HCT116 (cell line): ENCODE measurements around the gene PARVB. TPM values are rescaled to one million over a fixed set of nuclear protein-coding genes. Genes with fewer than 3 reads are reported as not detected.

Experiments
- ATAC-seq: fragments of 200-7000 bp; cut with Tn5 transposase; 2 replicates; pipeline ENCODE4 v1.9.1; 2020; ENCODE audit warnings: mild to moderate bottlenecking, moderate library complexity
- BruUV-seq: library from RNA; stranded (reverse); fragments of 400-500 nt; replicated peaks from 2 replicates; lab custom pipeline; 2021; lab: Mats Ljungman, UMichigan
- CTCF ChIA-PET: fragments of 300-600 bp; sonication (Branson Sonifier 250); formaldehyde crosslinking; loops from one replicate; lab custom pipeline; 2021; ENCODE audit warnings: antibody characterized with exemption; lab: Charles Lee
- POLR2A ChIA-PET: fragments of 300-600, 350-600 bp; sonication (Branson Sonifier 250); formaldehyde crosslinking; loops from one replicate; lab custom pipeline; 2021; ENCODE audit warnings: antibody characterized with exemption; lab: Charles Lee
- RAD21 ChIA-PET, 2 experiments: fragments of 300-600 bp; sonication (Branson Sonifier 250); formaldehyde crosslinking; loops; one replicate each; lab custom pipeline; 2023; ENCODE audit warnings: low total read pairs in 2 of 2; ENCODE audit not compliant: uncharacterized antibody in 2 of 2, unreplicated experiment in 2 of 2, low non-redundant PET in 1 of 2; lab: Charles Lee
- DNase-seq: peaks from one replicate; pipeline ENCODE4 v3.0.0-alpha.2; 2010; ENCODE audit warnings: low read depth, low spot score
- H2AFZ ChIP-seq: fragments of 200-600 bp; shearing (Covaris generic), sonication (generic); 2 replicates; pipeline ENCODE4 v1.6.1; 2017; ENCODE audit warnings: low read depth, mixed run types, mixed read lengths, antibody characterized with exemption, low read length; ENCODE audit not compliant: poor library complexity, severe bottlenecking
- H3K27ac ChIP-seq: 2 replicates; pipeline ENCODE4 v1.5.1; 2012; ENCODE audit warnings: low read depth, low read length
- H3K27me3 ChIP-seq: fragments of 200-600 bp; sonication (generic); 2 replicates; pipeline ENCODE4 v1.6.1; 2016; ENCODE audit warnings: mixed run types, low read length, mixed read lengths; ENCODE audit not compliant: insufficient read depth
- H3K36me3 ChIP-seq, 2 experiments: fragments of 200-500 bp in 1 of 2; fragments of 200-600 bp in 1 of 2; sonication (Bioruptor generic) in 1 of 2; sonication (generic) in 1 of 2; 2 replicates each; pipeline versions ENCODE4 v1.5.1 to v1.6.1; 2014 to 2016; ENCODE audit warnings: low read length in 2 of 2, inconsistent platforms in 1 of 2, mixed read lengths in 1 of 2, mixed run types in 1 of 2; ENCODE audit not compliant: insufficient read depth in 2 of 2, control insufficient read depth in 1 of 2
- H3K4me1 ChIP-seq, 2 experiments: fragments of 200-600 bp in 1 of 2; sonication (generic) in 1 of 2; 2 replicates each; pipeline versions ENCODE4 v1.5.1 to v1.6.1; 2012 to 2017; ENCODE audit warnings: low read length in 2 of 2, inconsistent platforms in 1 of 2, mild to moderate bottlenecking in 1 of 2, mixed read lengths in 1 of 2, mixed run types in 1 of 2, moderate library complexity in 1 of 2; ENCODE audit not compliant: insufficient read depth in 2 of 2, control insufficient read depth in 1 of 2
- H3K4me2 ChIP-seq: fragments of 200-600 bp; sonication (generic); 2 replicates; pipeline ENCODE4 v1.6.1; 2017; ENCODE audit warnings: mixed run types, low read length, mixed read lengths
- H3K4me3 ChIP-seq, 2 experiments: fragments of 200-600 bp in 1 of 2; sonication (generic) in 1 of 2; replicated peaks in 1 of 2; 2 replicates each; pipeline ENCODE4 v1.5.1; 2011 to 2016; ENCODE audit warnings: low read length in 2 of 2, control low read depth in 1 of 2, low read depth in 1 of 2, mild to moderate bottlenecking in 1 of 2, mixed read lengths in 1 of 2, mixed run types in 1 of 2
- H3K79me2 ChIP-seq: fragments of 200-600 bp; sonication (generic); 2 replicates; pipeline ENCODE4 v1.6.1; 2017; ENCODE audit warnings: mild to moderate bottlenecking, mixed run types, low read length, moderate library complexity, mixed read lengths; ENCODE audit not compliant: insufficient read depth
- H3K9ac ChIP-seq: fragments of 200-600 bp; sonication (generic); 2 replicates; pipeline ENCODE4 v1.6.1; 2016; ENCODE audit warnings: low read length, mixed read lengths
- H3K9me2 ChIP-seq: fragments of 200-600 bp; sonication (generic), shearing (Covaris generic); 2 replicates; pipeline ENCODE4 v1.6.1; 2017; ENCODE audit warnings: mixed run types, mild to moderate bottlenecking, moderate library complexity; ENCODE audit not compliant: insufficient read depth
- H3K9me3 ChIP-seq, 2 experiments: fragments of 200-500 bp in 1 of 2; fragments of 200-600 bp in 1 of 2; sonication (Bioruptor generic) in 1 of 2; sonication (generic) in 1 of 2; 2 replicates each; pipeline ENCODE4 v1.6.1; 2014 to 2017; ENCODE audit warnings: low read length in 2 of 2, mixed read lengths in 2 of 2, inconsistent platforms in 1 of 2, low read depth in 1 of 2, mild to moderate bottlenecking in 1 of 2, mixed run types in 1 of 2, moderate library complexity in 1 of 2; ENCODE audit not compliant: control insufficient read depth in 1 of 2, insufficient read depth in 1 of 2
- H4K20me1 ChIP-seq: fragments of 200-600 bp; sonication (generic), shearing (Covaris generic); 2 replicates; pipeline ENCODE4 v1.6.1; 2017; ENCODE audit warnings: mixed run types, mild to moderate bottlenecking, moderate library complexity; ENCODE audit not compliant: insufficient read depth
- CBX3 ChIP-seq: IDR thresholded peaks from 2 replicates; pipeline ENCODE4 v1.6.1; 2012; ENCODE audit warnings: low read depth
- CEBPB ChIP-seq: IDR thresholded peaks from 2 replicates; pipeline ENCODE4 v1.6.1; 2012; ENCODE audit warnings: low read depth
- EZH2phosphoT487 ChIP-seq: fragments of 200-600 bp; IDR thresholded peaks from 2 replicates; pipeline ENCODE4 v1.6.1; 2018; ENCODE audit warnings: antibody characterized with exemption, borderline replicate concordance
- MAX ChIP-seq: IDR thresholded peaks from 2 replicates; pipeline ENCODE4 v1.6.1; 2012
- REST ChIP-seq: IDR thresholded peaks from 2 replicates; pipeline ENCODE4 v1.6.1; 2012; ENCODE audit warnings: low read depth
- SIN3A ChIP-seq: IDR thresholded peaks from 2 replicates; pipeline ENCODE4 v1.6.1; 2012; ENCODE audit warnings: low read depth
- ZNF274 ChIP-seq: fragments of 200-500 bp; sonication (Bioruptor generic); IDR thresholded peaks from 2 replicates; pipeline ENCODE4 v1.6.1; 2014; ENCODE audit warnings: mild to moderate bottlenecking, low read depth, low read length, inconsistent platforms
- intact Hi-C: fragments of 100-400 bp; cut with micrococcal nuclease; formaldehyde crosslinking; loops from 2 replicates; pipeline ENCODE4 v1.10.0; 2022
- total RNA-seq: library from RNA; stranded (reverse); gene quantifications from one replicate; pipeline ENCODE4 v1.2.1, GENCODE V29; 2021; ENCODE audit not compliant: unreplicated experiment

Gene PARVB
- total RNA-seq, 1 experiment from 2014 or later = 21.4 TPM

GRCh38 chr22:43988116-43988820 lies 35.8 kb upstream of the PARVB start:
- no peak for DNase-seq
- Histone ChIP-seq H3K27ac (no peak overlapping the region), H3K4me2 (no peak overlapping the region), H3K9me2 (no peaks in the 10 kb centered on the region), H3K36me3 (peaks cover 15 to 36% of the 10 kb centered on the region in 2 experiments; a peak in 3 of 4 replicates), H3K9ac (no peak overlapping the region), H3K4me3 (no peak overlapping the region), H4K20me1 (no peaks in the 10 kb centered on the region), H3K79me2 (no peaks in the 10 kb centered on the region), H3K4me1 (no peaks in the 10 kb centered on the region), H2AFZ (no peak overlapping the region), H3K27me3 (no peaks in the 10 kb centered on the region), H3K9me3 (no peaks in the 10 kb centered on the region)
- POLR2A ChIA-PET = no interaction called here
- CTCF ChIA-PET = no interaction called here
- no peak for TF ChIP-seq SIN3A
- no peak for TF ChIP-seq EZH2phosphoT487
- no peak for TF ChIP-seq REST
- no peak for TF ChIP-seq MAX
- no peak for TF ChIP-seq ZNF274
- no peak for TF ChIP-seq CEBPB
- TF ChIP-seq CBX3 = no peak
- no peak for ATAC-seq
- intact Hi-C loops = no loop called here
- RAD21 ChIA-PET = no interaction called here
- BruUV-seq = no TSS peak
